GM19397 (cell line): ENCODE measurements around the gene KAT5.
"Not testable (repeated sequence)": the region's sequence is repeated elsewhere in the genome, so short reads cannot be mapped to it uniquely, and the experiment has no call there.

Experiments
- ATAC-seq: cut with Tn5 transposase; IDR thresholded peaks from one replicate; pipeline ENCODE4 v1.9.1; 2021; ENCODE audit warnings: mild to moderate bottlenecking, moderate library complexity; ENCODE audit not compliant: unreplicated experiment

KAT5 gene

DNA sequence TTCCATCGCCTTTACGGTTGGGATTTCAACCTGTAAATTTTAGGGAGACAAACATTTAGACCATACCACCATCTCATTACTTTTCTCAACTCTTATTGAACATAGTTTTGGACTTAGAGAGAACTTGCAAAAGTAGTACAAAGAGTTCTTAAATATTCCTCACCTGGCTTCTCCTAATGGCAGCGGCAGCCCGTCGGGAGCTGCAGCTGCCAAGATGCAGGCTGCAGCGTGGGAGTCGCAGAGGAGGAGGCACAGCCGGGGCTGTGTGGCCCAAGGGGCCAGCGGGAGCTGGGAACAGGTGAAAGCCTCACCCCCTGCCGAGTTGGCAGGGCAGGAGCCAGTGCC, 31.6 kb downstream of the KAT5 start:
- no peak for ATAC-seq

DNA sequence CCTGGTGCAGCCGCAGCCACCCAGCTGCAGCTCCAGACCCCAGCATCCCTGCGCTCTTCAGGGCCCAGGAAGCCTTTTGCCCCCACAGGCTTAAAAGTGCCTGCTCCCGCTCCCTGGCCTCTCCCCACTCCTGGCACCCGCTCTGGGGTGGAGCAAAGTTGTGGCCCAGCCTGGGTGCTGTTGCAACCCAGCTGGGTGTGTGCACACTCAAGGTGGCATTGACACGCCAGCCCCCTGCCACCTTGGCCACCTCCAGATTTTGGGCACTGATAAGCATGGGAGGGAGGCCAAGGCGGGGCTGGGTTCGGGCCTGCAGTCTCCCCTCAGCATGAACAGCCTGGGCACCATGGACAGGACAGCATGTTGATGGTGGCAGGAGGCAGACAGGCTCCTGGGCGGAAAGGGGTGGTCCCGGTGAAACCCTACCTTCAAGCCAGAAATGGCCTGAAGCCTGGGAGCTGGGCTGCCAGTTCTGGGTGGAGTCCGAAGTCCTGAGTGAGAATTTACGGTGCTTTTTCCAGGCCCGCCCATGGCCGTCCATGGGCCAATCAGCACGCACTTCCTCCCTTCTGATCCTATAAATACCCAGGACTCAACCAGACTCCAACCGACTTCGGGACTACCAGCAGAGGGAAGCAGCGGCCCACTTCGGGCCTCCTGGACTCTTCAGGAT, 32.1 kb downstream of the KAT5 start:
- no peak for ATAC-seq

DNA sequence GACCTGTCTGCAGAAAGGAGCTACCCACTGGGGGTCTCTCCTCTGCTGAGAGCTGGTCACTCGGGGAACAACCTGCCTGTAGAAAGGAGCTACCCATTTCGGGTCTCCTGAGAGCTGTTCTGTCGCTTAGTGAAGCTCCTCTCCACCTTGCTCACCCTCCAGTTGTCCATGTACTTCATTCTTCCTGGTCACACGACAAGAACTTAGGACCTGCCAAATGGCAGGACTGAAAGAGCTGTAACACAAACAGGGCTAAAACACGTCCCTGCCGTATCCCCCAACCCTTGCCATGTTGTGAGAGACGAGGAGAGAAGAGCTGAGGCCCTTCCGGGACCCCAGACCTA, 32.6 kb downstream of the KAT5 start:
- ATAC-seq = no peak

DNA sequence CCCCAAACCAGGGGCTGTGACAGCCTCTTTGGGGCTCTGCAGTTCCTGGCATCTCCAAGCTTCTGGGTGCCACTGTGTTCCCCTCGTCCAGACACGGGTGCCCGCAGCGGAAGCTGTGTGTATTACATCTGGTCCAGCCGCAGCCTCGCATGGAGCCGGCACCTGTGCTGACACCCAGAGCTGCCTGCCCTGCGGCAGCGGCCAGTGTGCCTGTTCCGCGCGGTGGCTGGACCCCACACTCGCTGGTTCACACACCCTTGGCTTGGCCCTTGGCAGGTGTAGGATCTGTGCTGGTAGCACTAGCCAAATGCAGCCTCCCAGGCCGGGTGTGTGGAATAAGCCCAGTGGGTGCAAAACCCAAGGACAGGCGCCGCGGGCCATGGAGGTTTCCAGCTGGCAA, 33.0 kb downstream of the KAT5 start:
- no peak for ATAC-seq

DNA sequence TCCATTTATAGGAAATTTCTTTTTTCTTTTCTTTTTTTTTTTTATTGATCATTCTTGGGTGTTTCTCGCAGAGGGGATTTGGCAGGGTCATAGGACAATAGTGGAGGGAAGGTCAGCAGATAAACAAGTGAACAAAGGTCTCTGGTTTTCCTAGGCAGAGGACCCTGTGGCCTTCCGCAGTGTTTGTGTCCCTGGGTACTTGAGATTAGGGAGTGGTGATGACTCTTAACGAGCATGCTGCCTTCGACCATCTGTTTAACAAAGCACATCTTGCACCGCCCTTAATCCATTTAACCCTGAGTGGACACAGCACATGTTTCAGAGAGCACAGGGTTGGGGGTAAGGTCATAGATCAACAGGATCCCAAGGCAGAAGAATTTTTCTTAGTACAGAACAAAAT, 50.1 kb downstream of the KAT5 start:
- ATAC-seq = not testable (repeated sequence)

DNA sequence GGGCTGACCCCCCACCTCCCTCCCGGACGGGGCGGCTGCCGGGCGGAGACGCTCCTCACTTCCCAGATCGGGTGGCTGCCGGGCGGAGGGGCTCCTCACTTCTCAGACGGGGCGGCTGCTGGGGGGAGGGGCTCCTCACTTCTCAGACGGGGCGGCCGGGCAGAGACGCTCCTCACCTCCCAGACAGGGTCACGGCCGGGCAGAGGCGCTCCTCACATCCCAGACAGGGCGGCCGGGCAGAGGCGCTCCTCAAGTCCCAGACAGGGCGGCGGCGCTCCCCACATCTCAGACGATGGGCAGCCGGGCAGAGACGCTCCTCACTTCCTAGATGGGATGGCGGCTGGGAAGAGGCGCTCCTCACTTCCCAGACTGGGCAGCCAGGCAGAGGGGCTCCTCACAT, 50.8 kb downstream of the KAT5 start:
- not testable (repeated sequence) for ATAC-seq

DNA sequence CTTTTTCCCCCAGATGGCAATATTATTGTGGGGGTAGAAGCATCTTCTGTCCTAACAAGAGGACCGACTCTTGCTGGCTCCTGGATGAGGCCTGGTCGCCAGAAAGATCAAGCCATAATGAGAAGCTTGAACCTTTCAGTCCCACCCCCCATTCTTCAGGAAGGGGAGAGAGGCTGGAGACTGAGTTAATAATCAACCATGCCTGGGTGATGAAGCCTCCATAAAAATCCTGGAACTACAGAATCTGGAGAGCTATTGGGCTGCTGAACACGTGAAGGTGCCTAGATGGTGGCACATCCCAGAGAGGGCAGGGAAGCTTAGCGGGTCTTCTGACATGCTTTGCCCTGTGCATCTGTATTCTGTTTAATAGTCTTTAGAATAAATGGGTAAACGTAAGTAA, 52.4 kb downstream of the KAT5 start:
- ATAC-seq = no peak

DNA sequence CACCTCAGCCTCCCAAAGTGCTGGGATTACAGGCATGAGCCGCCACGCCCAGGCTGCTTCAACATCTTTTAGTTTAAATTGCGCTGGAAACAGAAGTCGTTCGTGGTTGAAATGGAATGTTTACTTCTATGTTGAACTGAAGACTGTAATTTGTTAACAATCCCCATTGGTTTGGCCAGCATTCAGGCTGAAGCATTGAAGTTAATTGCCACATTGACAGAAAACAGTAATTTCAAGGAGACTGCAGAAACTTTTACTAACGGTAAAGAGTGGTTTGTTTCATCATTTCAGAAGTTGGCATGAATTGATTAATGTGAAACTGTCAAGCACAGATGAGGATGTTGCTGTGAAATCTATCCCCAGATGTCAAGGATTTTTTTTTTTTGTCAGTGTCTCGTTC, 54.5 kb downstream of the KAT5 start:
- no peak for ATAC-seq

DNA sequence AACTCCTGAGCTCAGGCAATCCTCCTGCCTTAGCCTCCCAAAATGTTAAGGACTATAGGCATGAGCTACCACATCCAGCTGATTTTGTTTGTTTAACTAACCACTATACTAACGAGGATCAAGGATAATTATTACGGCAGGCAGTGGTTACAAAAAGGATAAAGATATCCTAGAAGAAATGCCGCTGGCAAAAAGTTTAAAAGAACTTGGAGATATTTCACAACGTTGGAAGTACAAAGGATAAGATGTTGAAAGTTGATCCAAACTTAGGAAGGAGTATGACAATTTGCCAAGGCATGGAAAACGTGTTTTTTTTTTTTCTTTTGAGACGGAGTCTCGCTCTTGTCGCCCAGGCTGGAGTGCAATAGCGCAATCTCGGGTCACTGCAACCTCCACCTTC, 55.4 kb downstream of the KAT5 start:
- ATAC-seq = no peak

DNA sequence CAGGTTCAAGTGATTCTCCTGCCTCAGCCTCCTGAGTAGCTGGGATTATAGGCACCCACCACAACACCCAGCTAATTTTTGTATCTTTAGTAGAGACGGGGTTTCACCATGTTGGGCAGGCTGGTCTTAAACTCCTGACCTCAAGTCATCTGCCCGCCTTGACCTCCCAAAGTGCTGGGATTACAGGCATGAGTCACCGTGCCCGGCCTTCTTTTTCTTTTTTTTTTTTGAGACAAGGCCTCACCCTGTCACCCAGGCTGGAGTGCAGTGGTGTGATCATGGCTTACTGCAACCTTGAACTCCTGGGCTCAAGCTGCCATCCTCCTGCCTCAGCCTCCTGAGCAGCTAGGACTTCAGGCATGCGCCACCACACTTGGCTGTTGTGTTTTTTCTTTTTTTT, 55.8 kb downstream of the KAT5 start:
- not testable (repeated sequence) for ATAC-seq
